B cell (primary cell): Measurements from ENCODE around the gene AGTPBP1. TPM values are rescaled to one million over a fixed set of nuclear protein-coding genes. Genes with fewer than 3 reads are reported as not detected.
A peak's percentile ranks its signal among the peaks of the same experiment; 100 is the strongest.

Experiments used
- ATAC-seq: fragments of 200-7000 bp; cut with Tn5 transposase; one replicate; pipeline ENCODE4 v1.10.0; 2021; ENCODE audit warnings: low read depth, mild to moderate bottlenecking, moderate number of reproducible peaks, moderate library complexity
- CTCF ChIA-PET: fragments of 350-600 bp; sonication (Branson Sonifier 250); formaldehyde crosslinking; loops from one replicate; lab custom pipeline; 2021; ENCODE audit warnings: antibody characterized with exemption, inconsistent platforms; lab: Charles Lee
- POLR2A ChIA-PET: fragments of 350-600 bp; sonication (Branson Sonifier 250); formaldehyde crosslinking; loops from one replicate; lab custom pipeline; 2021; ENCODE audit warnings: antibody characterized with exemption; lab: Charles Lee
- DNase-seq: peaks from one replicate; pipeline ENCODE4 v3.0.0; 2013
- H2AFZ ChIP-seq: 2 replicates; pipeline ENCODE4 v1.6.1; 2012; ENCODE audit warnings: mild to moderate bottlenecking, low read depth, low read length; ENCODE audit not compliant: insufficient read depth, poor library complexity, severe bottlenecking
- H3K27ac ChIP-seq, 2 donors: 1 replicate in 1 of 2; 2 replicates in 1 of 2; pipeline ENCODE4 v1.5.1; 2012 to 2013; ENCODE audit warnings: low read length in 2 of 2, mild to moderate bottlenecking in 2 of 2, moderate library complexity in 1 of 2
- H3K27me3 ChIP-seq, 4 experiments: fragments of 200-600 bp in 1 of 4; sonication (generic) in 1 of 4; replicated peaks in 1 of 4; 1 replicate in 2 of 4; 2 replicates in 2 of 4; pipeline versions ENCODE4 v1.6.1 to v1.7.0; 2013 to 2016; ENCODE audit warnings: low read length in 3 of 4, mild to moderate bottlenecking in 2 of 4, mixed read lengths in 1 of 4, moderate library complexity in 1 of 4; ENCODE audit not compliant: insufficient read depth in 4 of 4, control insufficient read depth in 3 of 4; ENCODE audit errors: control extremely low read depth in 1 of 4
- H3K36me3 ChIP-seq, 2 experiments: replicated peaks in 1 of 2; 1 replicate in 1 of 2; 2 replicates in 1 of 2; pipeline versions ENCODE4 v1.6.1 to v1.7.1; 2013; ENCODE audit warnings: low read length in 1 of 2; ENCODE audit not compliant: insufficient read depth in 2 of 2, control insufficient read depth in 1 of 2; ENCODE audit errors: control extremely low read depth in 1 of 2, extremely low read depth in 1 of 2
- H3K4me1 ChIP-seq, 2 donors: fragments of 200-600 bp in 1 of 2; sonication (generic) in 1 of 2; 1 replicate in 1 of 2; 2 replicates in 1 of 2; pipeline versions ENCODE4 v1.5.1 to v1.6.1; 2013 to 2017; ENCODE audit warnings: low read length in 2 of 2; ENCODE audit not compliant: control insufficient read depth in 2 of 2, insufficient read depth in 2 of 2
- H3K4me2 ChIP-seq: replicated peaks from 2 replicates; pipeline ENCODE3; 2012; ENCODE audit warnings: mild to moderate bottlenecking, low read depth, low read length; ENCODE audit not compliant: poor library complexity, severe bottlenecking
- H3K4me3 ChIP-seq, 5 experiments: fragments of 200-600 bp in 1 of 5; sonication (generic) in 1 of 5; 1 replicate in 3 of 5; 2 replicates in 2 of 5; pipeline versions ENCODE4 v1.5.1 to v1.7.0; 2011 to 2016; ENCODE audit warnings: low read length in 4 of 5, mild to moderate bottlenecking in 4 of 5, low read depth in 2 of 5, control low read depth in 1 of 5, moderate library complexity in 1 of 5; ENCODE audit not compliant: insufficient read depth in 1 of 5; ENCODE audit errors: control extremely low read depth in 1 of 5, extremely low read depth in 1 of 5
- H3K79me2 ChIP-seq: fragments of 200-600 bp; sonication (generic); one replicate; pipeline ENCODE4 v1.6.0; 2016; ENCODE audit warnings: low read length; ENCODE audit not compliant: control insufficient read depth, insufficient read depth
- H3K9ac ChIP-seq: fragments of 200-600 bp; sonication (generic); 2 replicates; pipeline ENCODE4 v1.6.1; 2017; ENCODE audit warnings: mild to moderate bottlenecking, low read length, moderate library complexity
- H3K9me3 ChIP-seq, 3 donors: one replicate each; pipeline versions ENCODE4 v1.6.1 to v1.7.1; 2013; ENCODE audit warnings: low read length in 2 of 3; ENCODE audit not compliant: control insufficient read depth in 2 of 3, insufficient read depth in 1 of 3; ENCODE audit errors: control extremely low read depth in 1 of 3
- H4K20me1 ChIP-seq: 2 replicates; pipeline ENCODE4 v1.6.0; 2012; ENCODE audit warnings: mild to moderate bottlenecking, low read length; ENCODE audit not compliant: insufficient read depth, control insufficient read depth, poor library complexity, severe bottlenecking
- H3K27ac Mint-ChIP-seq: one replicate; pipeline ENCODE4 v1.8.0; 2021; ENCODE audit warnings: mixed read lengths
- H3K27me3 Mint-ChIP-seq: one replicate; pipeline ENCODE4 v1.8.0; 2021; ENCODE audit warnings: mixed read lengths
- H3K4me1 Mint-ChIP-seq: one replicate; pipeline ENCODE4 v1.8.0; 2021; ENCODE audit warnings: mixed read lengths
- H3K4me3 Mint-ChIP-seq: one replicate; pipeline ENCODE4 v1.8.0; 2021; ENCODE audit warnings: mixed read lengths
- H3K9me3 Mint-ChIP-seq: one replicate; pipeline ENCODE4 v1.8.0; 2022; ENCODE audit warnings: mixed read lengths; ENCODE audit not compliant: insufficient read depth
- CTCF ChIP-seq: fragments of 200-600 bp; IDR thresholded peaks from one replicate; pipeline ENCODE4 v1.8.0; 2022; ENCODE audit warnings: antibody characterized with exemption, mild to moderate bottlenecking
- EZH2 ChIP-seq: IDR thresholded peaks from 2 replicates; pipeline ENCODE4 v1.6.1; 2012; ENCODE audit warnings: borderline replicate concordance, low read depth, mild to moderate bottlenecking, moderate library complexity, low read length; ENCODE audit not compliant: insufficient read depth, poor library complexity, severe bottlenecking
- WGBS: methylation state at CpG from one replicate; pipeline ENCODE4 v1.1.5; 2013; ENCODE audit warnings: missing lambda C conversion rate; ENCODE audit not compliant: insufficient coverage; 5-methylcytosine and 5-hydroxymethylcytosine counted together
- intact Hi-C: fragments of 100-400 bp; cut with micrococcal nuclease; formaldehyde crosslinking; loops from one replicate; pipeline ENCODE4 v1.10.0; 2022
- polyA plus RNA-seq: library from polyadenylated mRNA; depleted of rRNA; stranded (reverse); fragments of >200 nt; gene quantifications from 2 replicates; pipeline ENCODE4 v1.2.3, GENCODE V29; 2012
- total RNA-seq, 2 donors: library from RNA; stranded (reverse); fragments of 120-200 nt in 1 of 2; gene quantifications; 1 replicate in 1 of 2; 2 replicates in 1 of 2; pipeline versions ENCODE4 v1.2.3 to v1.2.4, GENCODE V29; 2013 to 2022

Gene AGTPBP1
- total and polyA plus RNA-seq, 2 donors (not counting 1 experiment from before 2014, with no cell fraction given): 7.5 to 33.1 TPM

DNA sequence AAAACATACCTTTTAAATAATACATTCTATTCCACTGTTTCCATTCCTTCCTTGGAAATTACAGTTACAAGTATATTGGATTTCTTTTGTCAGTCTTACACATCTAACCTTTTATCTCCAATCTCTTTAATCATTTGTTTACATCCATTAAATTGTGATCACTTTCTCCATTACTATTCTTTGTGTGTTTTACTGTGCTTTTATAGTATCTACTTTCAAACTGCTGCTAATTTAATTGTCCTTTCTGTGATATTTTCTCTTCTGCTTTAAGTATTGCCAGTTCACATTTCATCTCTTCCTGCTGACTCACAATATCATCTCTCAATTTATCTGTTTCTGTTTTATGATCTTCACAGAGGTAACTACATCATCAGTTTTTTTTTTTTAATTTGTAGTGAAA is 39.6 kb downstream of the AGTPBP1 start:
- ATAC-seq (no peak), DNase-seq (no peak)
- Mint-ChIP-seq H3K27ac (no peak overlapping the region), H3K4me3 (no peak overlapping the region), H3K4me1 (peaks cover 29% of the 10 kb centered on the region), H3K9me3 (no peaks in the 10 kb centered on the region), H3K27me3 (no peaks in the 10 kb centered on the region)
- Histone ChIP-seq H3K79me2 (peaks cover 13% of the 10 kb centered on the region), H4K20me1 (no peaks in the 10 kb centered on the region), H3K27me3 (no peaks in the 10 kb centered on the region), H3K9ac (no peak overlapping the region), H3K36me3 (no peaks in the 10 kb centered on the region), H3K9me3 (no peaks in the 10 kb centered on the region), H3K4me1 (peaks cover 6 to 7% of the 10 kb centered on the region in 2 donors), H3K27ac (no peak overlapping the region), H3K4me3 (no peak overlapping the region), H3K4me2 (no peak overlapping the region), H2AFZ (no peak overlapping the region)
- intact Hi-C loops: no loop called here
- no peak for TF ChIP-seq EZH2
- TF ChIP-seq CTCF: no peak
- CTCF ChIA-PET: interaction anchor here (0.6 to 1.2 kb wide), 2 partner anchors 117 to 1305 kb away, joined by 3 read pairs; no protein-coding TSS in a partner anchor
- POLR2A ChIA-PET: no interaction called here

GRCh38 chr9:85700330-85700729 is 41.4 kb downstream of the AGTPBP1 start:
- no peak overlapping the region for H2AFZ ChIP-seq
- no peaks in the 10 kb centered on the region for H3K36me3 ChIP-seq
- no peak overlapping the region for H3K4me3 ChIP-seq
- no peaks in the 10 kb centered on the region for H3K9me3 ChIP-seq
- no peaks in the 10 kb centered on the region for H4K20me1 ChIP-seq
- intact Hi-C loops: no loop called here
- H3K9me3 Mint-ChIP-seq: no peaks in the 10 kb centered on the region
- peak; percentile 69 for ATAC-seq
- no peaks in the 10 kb centered on the region for H3K27me3 ChIP-seq
- H3K4me3 Mint-ChIP-seq: no peak overlapping the region
- WGBS: no CpG with 5 or more reads among the region's 2 CpGs
- H3K27ac ChIP-seq: peak overlapping the region in 1 of 2 donors; percentile 37
- no peak overlapping the region for H3K9ac ChIP-seq
- H3K27me3 Mint-ChIP-seq: no peaks in the 10 kb centered on the region
- peaks cover 29% of the 10 kb centered on the region for H3K4me1 Mint-ChIP-seq
- peak; percentile 33 for DNase-seq
- no peak for TF ChIP-seq EZH2
- no peak for TF ChIP-seq CTCF
- H3K27ac Mint-ChIP-seq: peak overlapping the region; percentile 15
- H3K79me2 ChIP-seq: peaks cover 19% of the 10 kb centered on the region
- no peak overlapping the region for H3K4me2 ChIP-seq
- ChIA-PET POLR2A (no interaction called here), CTCF (interaction anchor here (1.1 to 1.6 kb wide), 3 partner anchors 16 to 37 kb away, joined by 3 to 6 read pairs (median 4); no protein-coding TSS in a partner anchor)
- H3K4me1 ChIP-seq: peaks cover 6 to 7% of the 10 kb centered on the region in 2 donors
